ENCODE results near the gene BLCAP.

- no peak for TF ChIP-seq CTCF (IDR thresholded peaks at IDR 0.05; ENCODE audit: poor library complexity)
- no peak for TF ChIP-seq EZH2 (IDR thresholded peaks at IDR 0.05; ENCODE audit: borderline replicate concordance)
- TF ChIP-seq EZH2phosphoT487 (IDR thresholded peaks at IDR 0.05; ENCODE audit: low read depth, severe bottlenecking, unreplicated experiment): no peak
These were observed 40.3 kb upstream of the BLCAP start for GRCh38 chr20:37567671-37568588.

Data from hepatocyte (in vitro differentiated cells).